HEK293T (cell line): ENCODE data around the gene BCL2.
A peak's percentile ranks its signal among the peaks of the same experiment; 100 is the strongest.

ENCODE experiments used
- CTCF ChIA-PET: fragments of 350-600 bp; formaldehyde crosslinking; extraction: SDS; loops from one replicate; lab custom pipeline; 2021; ENCODE audit warnings: antibody characterized with exemption, inconsistent platforms; lab: Yijun Ruan, JAX
- POLR2A ChIA-PET: fragments of 350-600 bp; formaldehyde crosslinking; extraction: SDS; loops from one replicate; lab custom pipeline; 2020; ENCODE audit warnings: antibody characterized with exemption, inconsistent platforms; lab: Yijun Ruan, JAX
- DNase-seq: peaks from one replicate; pipeline ENCODE4 v3.0.0; 2012; ENCODE audit warnings: mixed read lengths; ENCODE audit errors: extremely low spot score
- ARNT ChIP-seq: fragments of 450-650 bp; IDR thresholded peaks from 2 replicates; pipeline ENCODE4 v1.6.1; 2017; ENCODE audit warnings: mild to moderate bottlenecking
- BHLHE40 ChIP-seq: fragments of 450-650 bp; IDR thresholded peaks from 2 replicates; pipeline ENCODE4 v1.6.1; 2016; ENCODE audit warnings: mild to moderate bottlenecking, moderate library complexity, borderline replicate concordance
- CTBP1 ChIP-seq: fragments of 450-650 bp; IDR thresholded peaks from 2 replicates; pipeline ENCODE4 v1.6.1; 2016; ENCODE audit warnings: borderline replicate concordance
- ELF4 ChIP-seq: fragments of 450-650 bp; IDR thresholded peaks from 2 replicates; pipeline ENCODE4 v1.6.1; 2017; ENCODE audit warnings: antibody characterized with exemption
- FOXA1 ChIP-seq: fragments of 450-650 bp; IDR thresholded peaks from 2 replicates; pipeline ENCODE4 v1.6.1; 2016; ENCODE audit warnings: mild to moderate bottlenecking
- FOXK2 ChIP-seq: fragments of 450-650 bp; IDR thresholded peaks from 2 replicates; pipeline ENCODE4 v1.6.1; 2016; ENCODE audit warnings: mild to moderate bottlenecking
- FOXM1 ChIP-seq: fragments of 450-650 bp; IDR thresholded peaks from 2 replicates; pipeline ENCODE4 v1.6.1; 2017; ENCODE audit warnings: mild to moderate bottlenecking, borderline replicate concordance
- HDGF ChIP-seq: fragments of 450-650 bp; IDR thresholded peaks from 2 replicates; pipeline ENCODE4 v1.6.1; 2017; ENCODE audit warnings: antibody characterized with exemption, borderline replicate concordance
- L3MBTL2 ChIP-seq: fragments of 450-650 bp; conservative IDR thresholded peaks from 2 replicates; pipeline ENCODE4 v1.6.1; 2016; ENCODE audit warnings: mild to moderate bottlenecking
- LEF1 ChIP-seq: fragments of 450-650 bp; IDR thresholded peaks from 2 replicates; pipeline ENCODE4 v1.6.1; 2017; ENCODE audit warnings: mild to moderate bottlenecking, borderline replicate concordance
- NFRKB ChIP-seq: fragments of 450-650 bp; IDR thresholded peaks from 2 replicates; pipeline ENCODE4 v1.6.1; 2016; ENCODE audit warnings: mild to moderate bottlenecking, moderate library complexity
- SP1 ChIP-seq: fragments of 450-650 bp; IDR thresholded peaks from 2 replicates; pipeline ENCODE4 v1.6.1; 2017
- SUZ12 ChIP-seq: fragments of 450-650 bp; IDR thresholded peaks from 2 replicates; pipeline ENCODE4 v1.6.1; 2016; ENCODE audit warnings: mild to moderate bottlenecking
- TARDBP ChIP-seq: fragments of 450-650 bp; IDR thresholded peaks from 2 replicates; pipeline ENCODE4 v1.6.1; 2016
- ZNF384 ChIP-seq: fragments of 450-650 bp; IDR thresholded peaks from 2 replicates; pipeline ENCODE4 v1.6.1; 2016
- TF ChIP-seq, protein P1 (sequence below): fragments of 450-650 bp; IDR thresholded peaks from 2 replicates; pipeline ENCODE4 v1.6.1; 2016

Gene BCL2

GRCh38 chr18:63319383-63320122 is at the start of gene BCL2:
Gene BCL2, minus strand, starts transcription at chr18:63319769.
- TF ChIP-seq SP1 (no peak), NFRKB (no peak), TARDBP (no peak), ARNT (no peak), ZNF384 (no peak), FOXA1 (no peak), ELF4 (no peak), FOXK2 (no peak), LEF1 (no peak)
- TF ChIP-seq, protein P1, sequence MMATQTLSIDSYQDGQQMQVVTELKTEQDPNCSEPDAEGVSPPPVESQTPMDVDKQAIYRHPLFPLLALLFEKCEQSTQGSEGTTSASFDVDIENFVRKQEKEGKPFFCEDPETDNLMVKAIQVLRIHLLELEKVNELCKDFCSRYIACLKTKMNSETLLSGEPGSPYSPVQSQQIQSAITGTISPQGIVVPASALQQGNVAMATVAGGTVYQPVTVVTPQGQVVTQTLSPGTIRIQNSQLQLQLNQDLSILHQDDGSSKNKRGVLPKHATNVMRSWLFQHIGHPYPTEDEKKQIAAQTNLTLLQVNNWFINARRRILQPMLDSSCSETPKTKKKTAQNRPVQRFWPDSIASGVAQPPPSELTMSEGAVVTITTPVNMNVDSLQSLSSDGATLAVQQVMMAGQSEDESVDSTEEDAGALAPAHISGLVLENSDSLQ, result no peak
- CTCF ChIA-PET, result interaction anchor here (0.6 kb wide), 1 partner anchor 190 kb away, joined by 5 read pairs; no protein-coding TSS in a partner anchor
- POLR2A ChIA-PET, result interaction anchor here (1.0 kb wide), 1 partner anchor 296 kb away, joined by 3 read pairs; no protein-coding TSS in a partner anchor
- DNase-seq, result peak; percentile 32

DNA sequence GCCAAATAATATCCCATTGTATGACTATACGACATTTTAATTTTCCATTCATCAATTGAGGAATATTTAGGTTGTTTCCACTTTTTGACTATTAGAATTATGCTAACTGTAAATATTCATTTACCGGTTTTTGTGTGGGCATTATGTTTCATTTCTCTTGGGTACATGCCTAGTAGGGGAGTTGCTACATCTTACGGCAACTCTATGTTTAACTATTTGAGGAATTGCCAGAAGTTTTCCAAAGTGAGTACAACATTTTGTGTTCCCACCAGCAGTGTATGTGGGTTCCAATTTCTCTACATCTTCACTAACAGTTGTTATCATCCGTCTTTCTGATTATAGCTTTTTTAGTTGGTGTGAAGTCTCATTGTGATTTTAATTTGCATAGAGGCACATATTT is 49.0 kb upstream of the BCL2 start:
- CTCF ChIA-PET, result interaction anchor here (1.0 kb wide), 1 partner anchor 209 kb away, joined by 3 read pairs; no protein-coding TSS in a partner anchor

GRCh38 chr18:63367053-63367953 is 47.7 kb upstream of the BCL2 start, which contains the start of gene KDSR:
Gene KDSR, minus strand, starts transcription at chr18:63367206. Its CDS starts 88 bp downstream, at chr18:63367118.
- peak; percentile 84 for DNase-seq
- TF ChIP-seq, protein P1, result 0 out of 2 replicates have a peak, but pooled peaks have one; percentile 29
- TF ChIP-seq ZNF384 (no peak), TARDBP (0 out of 2 replicates have a peak, but pooled peaks have one; percentile 12), L3MBTL2 (peak; percentile 54), FOXK2 (no peak), SUZ12 (no peak), BHLHE40 (no peak), ARNT (0 out of 2 replicates have a peak, but pooled peaks have one; percentile 26), CTBP1 (peak; percentile 51; the same call in 1 of the 2 replicates), FOXM1 (peak; percentile 75), ELF4 (no peak)
- CTCF ChIA-PET, result interaction anchor here (1.0 kb wide), 1 partner anchor 211 kb away, joined by 3 read pairs; no protein-coding TSS in a partner anchor
- POLR2A ChIA-PET, result interaction anchor here (0.6 to 1.0 kb wide), 10 partner anchors 9 to 144 kb away, joined by 3 to 4 read pairs (median 3); no protein-coding TSS in a partner anchor

More for the DNA sequence above, 49.0 kb upstream of the BCL2 start:
- DNase-seq, result no peak
- POLR2A ChIA-PET, result no interaction called here
- TF ChIP-seq FOXA1, result no peak
- TF ChIP-seq LEF1, result no peak
- no peak for TF ChIP-seq FOXM1
- no peak for TF ChIP-seq ZNF384
- no peak for TF ChIP-seq HDGF
- no peak for TF ChIP-seq ELF4
- TF ChIP-seq NFRKB, result no peak
- TF ChIP-seq SUZ12, result no peak
- TF ChIP-seq L3MBTL2, result no peak
- TF ChIP-seq FOXK2, result no peak
- no peak for TF ChIP-seq TARDBP
- TF ChIP-seq SP1, result no peak
- TF ChIP-seq ARNT, result no peak
- TF ChIP-seq, protein P1, result no peak
- no peak for TF ChIP-seq BHLHE40
- TF ChIP-seq CTBP1, result no peak

DNA sequence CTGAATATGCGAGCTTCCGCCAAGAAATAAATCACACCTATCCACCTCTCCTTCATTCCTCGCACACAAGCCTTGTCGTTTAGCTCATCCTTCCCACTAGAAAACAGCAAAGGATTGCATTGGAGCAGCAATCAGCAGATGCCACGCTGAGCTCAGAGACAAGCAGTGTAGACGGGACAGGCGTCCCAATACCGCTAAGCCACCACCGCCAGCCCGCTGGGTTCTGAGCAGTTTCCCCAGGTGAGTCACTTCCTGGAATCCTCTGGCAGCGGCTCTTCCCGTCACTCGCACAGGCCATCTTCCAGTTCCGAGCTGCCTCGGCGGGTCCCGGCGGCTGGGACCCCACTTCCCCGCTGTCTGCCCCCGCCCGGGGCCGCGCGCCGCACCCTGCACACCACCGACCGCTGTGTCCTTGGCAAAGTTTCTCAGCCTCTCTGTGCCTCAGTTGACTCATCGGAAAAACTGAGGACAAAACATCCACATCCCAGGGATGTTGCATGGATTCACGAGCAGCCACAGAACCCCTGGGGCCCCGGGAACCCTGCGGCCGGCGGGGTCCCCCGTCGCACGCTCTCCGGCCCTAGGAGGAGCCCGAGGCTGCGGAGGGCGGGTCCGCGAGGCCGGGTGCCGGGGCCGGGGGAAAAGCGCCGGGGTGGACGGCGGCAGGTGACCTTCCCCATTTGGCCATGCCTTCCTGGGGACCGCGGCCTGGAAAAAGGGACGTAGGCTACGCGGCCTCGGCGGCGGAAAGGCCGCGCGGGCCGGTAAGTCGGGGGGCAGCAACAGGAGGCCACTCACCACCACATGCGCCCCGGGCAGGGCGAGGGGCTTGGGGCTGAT is 46.9 kb upstream of the BCL2 start:
- CTCF ChIA-PET, result interaction anchor here (1.0 kb wide), 1 partner anchor 145 kb away, joined by 5 read pairs; no protein-coding TSS in a partner anchor
- peak; percentile 30 for DNase-seq
- POLR2A ChIA-PET, result interaction anchor here (0.7 to 1.1 kb wide), 5 partner anchors 10 to 145 kb away, joined by 3 read pairs; partner anchors contain the start of gene VPS4B
- no peak for TF ChIP-seq ZNF384
- TF ChIP-seq SP1, result no peak
- TF ChIP-seq ELF4, result no peak
- no peak for TF ChIP-seq HDGF
- TF ChIP-seq ARNT, result no peak
- TF ChIP-seq, protein P1, result no peak; the same call in 1 of the 2 replicates
- no peak for TF ChIP-seq NFRKB
- TF ChIP-seq FOXA1, result no peak
- TF ChIP-seq BHLHE40, result no peak
- no peak for TF ChIP-seq L3MBTL2
- TF ChIP-seq FOXM1, result no peak
- no peak for TF ChIP-seq LEF1
- no peak for TF ChIP-seq CTBP1
- no peak for TF ChIP-seq TARDBP
- TF ChIP-seq SUZ12, result no peak
